Panc1 (cell line): ENCODE measurements around the gene PDE1C.

ENCODE experiments used
- CTCF ChIP-seq: fragments of 450-650 bp; IDR thresholded peaks from 2 replicates; pipeline ENCODE4 v1.5.1; 2017; ENCODE audit warnings: mild to moderate bottlenecking
- POLR2AphosphoS5 ChIP-seq: IDR thresholded peaks from 2 replicates; pipeline ENCODE4 v1.6.1; 2012; ENCODE audit warnings: mild to moderate bottlenecking, low read depth, low read length, moderate library complexity
- REST ChIP-seq, 2 experiments: IDR thresholded peaks; 2 replicates each; pipeline ENCODE4 v1.6.1; 2011 to 2012; ENCODE audit warnings: low read depth in 2 of 2, control low read depth in 1 of 2, low read length in 1 of 2, mild to moderate bottlenecking in 1 of 2, moderate library complexity in 1 of 2; ENCODE audit not compliant: insufficient read depth in 1 of 2
- SIN3A ChIP-seq: IDR thresholded peaks from 2 replicates; pipeline ENCODE4 v1.6.1; 2012; ENCODE audit warnings: low read depth, mild to moderate bottlenecking, low read length, moderate library complexity, borderline replicate concordance; ENCODE audit not compliant: insufficient read depth

- no peak for TF ChIP-seq CTCF
- TF ChIP-seq POLR2AphosphoS5 = no peak
- no peak for TF ChIP-seq REST (IDR thresholded peaks at IDR 0.05; ENCODE audit: insufficient read depth in 1 of 2, low read depth in 2 of 2, low read length in 1 of 2)
- no peak for TF ChIP-seq SIN3A
These were observed 88.3 kb downstream of the PDE1C start for GRCh38 chr7:31981874-31982390.
